NOMO-1 (cell line): Measurements from ENCODE around the gene TNP2.

Source experiments
- DNase-seq, 2 experiments: peaks; one replicate each; lab custom pipeline; 2025; ENCODE audit not compliant: unreplicated experiment in 2 of 2; lab: John Stamatoyannopoulos, UW

The TNP2 gene

DNA sequence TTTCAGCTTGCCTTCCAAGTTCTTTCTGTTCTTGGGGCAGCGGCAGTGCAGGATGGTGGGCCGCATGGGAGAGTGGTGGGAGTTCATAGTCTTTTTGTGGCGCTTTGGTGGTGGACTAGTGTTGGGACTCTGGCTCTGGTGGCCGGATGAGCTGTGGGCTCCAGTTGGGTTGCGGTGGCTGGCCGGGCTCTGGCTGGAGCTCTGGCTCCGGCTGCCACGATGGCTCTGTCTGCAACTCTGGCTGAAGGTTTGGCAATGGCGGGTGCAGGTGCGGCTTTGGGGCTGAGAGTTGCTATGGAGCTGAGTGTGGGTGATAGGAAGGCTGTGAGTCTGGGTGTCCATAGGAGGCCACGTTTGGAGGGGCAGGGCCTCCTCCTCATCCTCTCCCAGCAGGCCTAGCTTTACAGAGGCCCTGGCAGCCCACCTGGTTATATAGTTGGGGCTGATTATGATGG lies at the start of gene TNP2:
TSS of gene TNP2 (minus strand) at position 405 of the 455 bp plus-strand sequence. CDS start at position 342, 63 bp downstream.
- DNase-seq = no peak

- no peak for DNase-seq
These were observed 49.7 kb upstream of the TNP2 start for GRCh38 chr16:11318817-11319216.

DNA sequence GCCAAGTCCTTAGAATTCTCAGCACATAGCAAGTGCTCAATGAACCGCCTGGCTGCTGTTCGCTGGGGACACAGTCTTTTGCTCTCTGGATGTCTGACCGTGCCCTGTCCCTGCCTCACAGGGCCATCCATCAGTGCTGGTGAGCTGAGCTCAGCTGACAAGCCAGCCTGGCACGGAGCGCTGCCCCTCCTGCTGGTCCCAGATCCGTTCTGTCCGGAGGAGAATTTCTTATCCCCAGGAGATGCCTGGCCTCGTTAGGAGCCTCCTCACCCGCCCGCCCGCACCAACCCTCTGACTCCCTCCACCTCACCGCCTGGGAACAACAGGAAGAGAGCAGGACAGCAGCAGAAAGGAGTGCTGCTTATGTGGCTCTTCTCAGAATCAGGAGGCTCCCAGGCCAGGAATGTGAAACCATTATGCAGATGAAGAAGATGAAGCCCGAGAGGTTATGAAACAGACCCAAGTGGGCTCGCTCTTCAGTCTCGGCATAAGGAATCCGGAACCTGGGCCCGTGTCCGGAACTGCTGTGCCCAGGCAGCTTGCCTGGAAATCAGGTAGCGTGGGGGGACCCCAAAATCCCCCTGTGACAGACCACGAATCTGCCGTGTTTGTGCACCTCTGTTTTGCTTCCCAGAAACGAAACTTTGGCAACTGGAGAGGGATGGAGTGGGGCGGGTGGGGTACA lies 47.3 kb upstream of the TNP2 start:
- no peak for DNase-seq

DNA sequence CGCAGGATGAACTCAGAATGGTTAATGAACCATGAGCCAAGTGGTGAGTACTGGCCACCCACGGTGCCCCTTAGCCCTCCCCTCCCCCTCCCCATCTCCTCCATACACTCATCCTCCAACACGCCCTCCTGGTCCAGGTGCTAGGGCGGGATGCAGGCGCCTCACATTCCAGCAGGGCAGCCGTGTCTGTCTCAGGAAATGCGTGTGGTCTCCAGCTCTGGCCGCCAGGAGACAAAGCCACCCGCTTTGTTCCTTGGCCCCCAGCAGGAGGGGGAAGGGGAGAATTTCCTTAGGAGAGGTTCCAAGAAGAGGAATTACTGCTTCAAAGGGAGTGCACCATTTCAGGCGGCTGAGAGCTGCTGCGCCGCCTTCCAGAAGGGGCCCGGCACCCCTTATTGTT lies 46.4 kb upstream of the TNP2 start:
- DNase-seq = no peak

DNA sequence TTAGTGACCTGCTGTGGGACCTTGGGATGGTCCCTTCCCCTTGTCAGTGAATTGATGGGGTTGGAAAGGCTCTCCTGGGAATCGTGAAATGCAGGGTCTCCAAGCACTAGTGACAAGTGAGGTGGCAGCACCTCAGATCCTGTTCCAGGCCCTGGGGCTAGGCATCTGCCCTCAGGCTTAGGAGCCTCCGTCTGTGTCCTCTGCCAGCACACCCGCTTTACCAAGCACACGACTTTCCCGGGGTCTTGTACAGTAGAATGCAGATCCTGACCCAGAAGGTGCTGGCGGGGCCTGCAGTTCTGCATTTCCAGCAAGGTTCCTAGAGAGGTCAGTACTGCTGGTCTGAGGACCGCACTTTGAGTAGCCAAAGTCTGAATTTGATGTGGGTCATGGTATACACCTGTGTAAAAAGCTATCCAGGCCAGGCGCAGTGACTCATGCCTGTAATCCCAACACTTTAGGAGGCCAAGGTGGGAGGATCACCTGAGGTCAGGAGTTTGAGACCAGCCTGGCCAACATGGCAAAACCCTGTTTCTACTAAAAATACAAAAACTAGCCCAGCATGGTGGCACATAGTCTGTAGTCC lies 45.3 kb upstream of the TNP2 start:
- no peak for DNase-seq

GRCh38 chr16:11313493-11314308 lies 44.6 kb upstream of the TNP2 start:
- DNase-seq = no peak

DNA sequence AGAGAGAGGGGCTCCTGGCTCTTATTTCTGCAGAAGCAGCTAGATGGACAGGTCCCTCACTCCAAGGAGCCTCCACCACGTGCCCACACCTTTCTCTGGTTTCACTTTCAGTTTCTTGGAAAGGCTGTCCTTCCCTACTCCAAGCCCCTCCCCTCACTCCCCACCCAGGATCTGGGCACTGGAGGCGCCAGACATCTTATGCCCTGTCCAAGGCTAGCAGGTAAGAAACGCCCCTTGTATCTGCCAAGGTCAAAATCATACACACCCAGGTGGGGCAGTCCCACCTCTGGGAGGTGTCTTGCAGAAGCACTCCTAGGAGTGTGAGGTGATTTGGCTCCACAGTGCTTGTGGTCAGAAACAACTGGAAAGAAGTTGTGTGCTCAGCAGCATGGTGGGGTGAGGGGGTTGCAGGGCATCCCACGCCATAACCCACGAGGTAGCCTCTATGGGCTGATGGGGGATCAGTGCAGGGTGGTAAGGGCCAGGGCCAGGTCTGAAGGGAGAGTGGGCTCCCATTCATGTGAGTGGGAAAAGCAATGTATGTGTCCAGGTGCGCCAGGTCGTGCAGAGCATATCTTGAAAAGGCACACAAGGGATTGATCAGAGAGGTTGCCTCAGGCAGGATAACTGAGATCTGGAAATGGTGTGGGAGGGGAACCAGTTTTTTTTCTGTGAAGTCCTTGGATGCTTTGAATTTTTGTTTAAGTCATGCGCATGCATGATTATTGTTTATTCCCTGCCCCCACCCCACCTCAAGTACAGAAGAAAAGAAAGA lies 43.8 kb upstream of the TNP2 start:
- no peak for DNase-seq

- DNase-seq = peak; percentile 92 to 96
These were observed 42.0 kb upstream of the TNP2 start for GRCh38 chr16:11310997-11311561.

DNA sequence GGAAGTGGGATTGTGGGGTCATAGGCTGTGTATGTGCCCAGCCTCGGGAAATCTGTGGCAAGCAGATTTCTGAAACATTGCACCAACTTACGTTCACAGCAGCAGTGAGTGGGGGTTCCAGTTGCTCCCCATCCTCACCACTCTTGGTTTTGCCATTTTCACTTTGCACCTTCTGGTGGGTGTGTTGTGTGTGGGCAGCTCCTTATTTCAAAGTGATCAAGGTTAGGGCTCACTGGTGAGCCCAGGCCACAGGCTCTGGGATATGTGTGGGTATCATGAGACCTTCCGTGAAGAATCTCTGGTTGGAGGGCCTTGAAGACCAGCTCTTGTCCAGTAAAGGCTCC lies 41.5 kb upstream of the TNP2 start:
- DNase-seq = no peak

GRCh38 chr16:11309895-11310633 lies 40.9 kb upstream of the TNP2 start:
- DNase-seq = no peak

GRCh38 chr16:11308493-11309283 lies 39.6 kb upstream of the TNP2 start:
- DNase-seq = no peak

- DNase-seq = no peak
These were observed 38.7 kb upstream of the TNP2 start for GRCh38 chr16:11307639-11308492.

- DNase-seq = peak; percentile 92 to 93
These were observed 38.0 kb upstream of the TNP2 start for GRCh38 chr16:11306997-11307638.

DNA sequence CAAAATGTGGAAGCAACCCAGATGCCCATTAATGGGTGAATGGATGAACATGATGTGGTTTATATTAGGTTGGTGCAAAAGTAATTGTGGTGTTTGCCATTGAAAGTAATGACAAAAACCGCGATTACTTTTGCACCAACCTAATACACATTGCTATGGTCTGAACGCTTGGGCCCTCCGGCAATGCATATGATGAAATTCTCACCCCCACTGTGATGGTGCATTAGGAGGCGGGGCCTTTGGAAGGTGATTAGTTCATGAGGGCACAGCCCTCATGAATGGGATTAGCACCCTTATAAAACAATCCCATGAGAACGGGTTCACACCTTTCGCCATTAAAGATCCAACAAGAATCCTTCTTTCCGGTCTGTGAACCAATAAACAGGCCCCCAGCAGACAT lies 37.3 kb upstream of the TNP2 start:
- no peak for DNase-seq

GRCh38 chr16:11303405-11304138 lies 34.4 kb upstream of the TNP2 start:
- DNase-seq = no peak

DNA sequence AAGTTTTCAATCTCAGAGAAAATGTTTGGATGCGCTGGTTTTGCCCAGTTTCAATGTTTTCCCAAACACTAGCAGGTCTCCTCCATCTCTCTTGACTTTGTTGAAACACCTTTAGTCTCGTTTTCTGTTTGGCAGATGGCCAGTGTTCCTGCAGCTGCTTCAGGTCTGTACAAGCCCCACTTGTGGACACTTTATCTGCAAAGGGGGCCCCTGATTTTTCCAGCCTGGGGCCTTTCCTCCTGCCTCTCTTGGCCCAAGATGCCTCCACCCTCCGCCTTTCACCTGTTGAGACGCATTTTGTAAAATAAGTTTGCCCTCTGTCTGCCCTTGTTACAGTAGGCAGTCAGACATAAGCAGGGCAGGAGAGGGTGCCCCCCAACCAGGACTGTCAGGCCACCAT lies 33.9 kb upstream of the TNP2 start:
- DNase-seq = no peak
